Smooth muscle cell (in vitro differentiated cells): ENCODE measurements around the gene RBKS. TPM values are rescaled to one million over a fixed set of nuclear protein-coding genes. Genes with fewer than 3 reads are reported as not detected.
"Not testable (repeated sequence)": the region's sequence is repeated elsewhere in the genome, so short reads cannot be mapped to it uniquely, and the experiment has no call there.

ENCODE experiments used
- DNase-seq: peaks from one replicate; lab custom pipeline; 2025; ENCODE audit not compliant: unreplicated experiment; lab: John Stamatoyannopoulos, UW
- H2AFZ ChIP-seq: fragments of 200-600 bp; sonication (generic); 2 replicates; pipeline ENCODE4 v1.6.0; 2016; ENCODE audit warnings: antibody characterized with exemption, low read depth, mild to moderate bottlenecking
- H3F3A ChIP-seq: fragments of 200-600 bp; sonication (generic); 2 replicates; pipeline ENCODE4 v1.6.0; 2017; ENCODE audit warnings: antibody characterized with exemption, low read depth
- H3K27ac ChIP-seq: fragments of 200-600 bp; sonication (generic); 2 replicates; pipeline ENCODE4 v1.5.1; 2016; ENCODE audit warnings: low read depth, mild to moderate bottlenecking
- H3K27me3 ChIP-seq: fragments of 200-600 bp; sonication (generic); 2 replicates; pipeline ENCODE4 v1.6.1; 2016; ENCODE audit warnings: low read depth, mild to moderate bottlenecking
- H3K36me3 ChIP-seq: fragments of 200-600 bp; sonication (generic); 2 replicates; pipeline ENCODE4 v1.5.1; 2016; ENCODE audit warnings: low read depth
- H3K4me1 ChIP-seq: fragments of 200-600 bp; sonication (generic); 2 replicates; pipeline ENCODE4 v1.5.1; 2016; ENCODE audit warnings: low read depth
- H3K4me2 ChIP-seq: fragments of 200-600 bp; sonication (generic); 2 replicates; pipeline ENCODE4 v1.6.0; 2016; ENCODE audit warnings: mild to moderate bottlenecking
- H3K4me3 ChIP-seq: fragments of 200-600 bp; sonication (generic); 2 replicates; pipeline ENCODE4 v1.5.1; 2016; ENCODE audit warnings: mild to moderate bottlenecking
- H3K79me2 ChIP-seq: fragments of 200-600 bp; sonication (generic); 2 replicates; pipeline ENCODE4 v1.6.0; 2016; ENCODE audit warnings: low read depth, mild to moderate bottlenecking
- H3K9ac ChIP-seq: fragments of 200-600 bp; sonication (generic); 2 replicates; pipeline ENCODE4 v1.6.0; 2016; ENCODE audit warnings: low read depth
- H3K9me3 ChIP-seq: fragments of 200-600 bp; sonication (generic); replicated peaks from 2 replicates; pipeline ENCODE4 v1.5.1; 2016; ENCODE audit warnings: low read depth
- H4K20me1 ChIP-seq: fragments of 200-600 bp; sonication (generic); 2 replicates; pipeline ENCODE4 v1.6.0; 2016; ENCODE audit warnings: low read depth
- CTCF ChIP-seq: fragments of 200-600 bp; sonication (generic); IDR thresholded peaks from 2 replicates; pipeline ENCODE4 v1.5.1; 2017; ENCODE audit warnings: borderline replicate concordance, mild to moderate bottlenecking, antibody characterized with exemption; ENCODE audit not compliant: insufficient read depth, poor library complexity, severe bottlenecking
- WGBS: methylation state at CpG from one replicate; pipeline ENCODE4 v1.1.7; 2016; ENCODE audit warnings: low lambda C conversion rate; 5-methylcytosine and 5-hydroxymethylcytosine counted together
- polyA plus RNA-seq: library from polyadenylated mRNA; unstranded; fragments of >200 nt; fragmentation: Nextera tagmentation; extraction: Ambion mirVana; gene quantifications from 2 replicates; pipeline ENCODE4 v1.2.1, GENCODE V29; 2016
- total RNA-seq: library from RNA; depleted of rRNA; stranded (reverse); fragments of >200 nt; gene quantifications from 2 replicates; pipeline ENCODE4 v1.2.3, GENCODE V29; 2014

The RBKS gene
- total and polyA plus RNA-seq, 2 experiments from 2014 or later = 1.0 to 3.3 TPM

GRCh38 chr2:27870724-27871123 is 19.5 kb downstream of the RBKS start:
- H3K27me3 ChIP-seq = no peaks in the 10 kb centered on the region
- H3K9me3 ChIP-seq = no peaks in the 10 kb centered on the region
- H3K27ac ChIP-seq = no peak overlapping the region
- no peaks in the 10 kb centered on the region for H4K20me1 ChIP-seq
- no peak overlapping the region for H3K4me3 ChIP-seq
- no peak overlapping the region for H3K4me2 ChIP-seq
- H3K4me1 ChIP-seq = no peaks in the 10 kb centered on the region
- no peak overlapping the region for H2AFZ ChIP-seq
- H3K9ac ChIP-seq = no peak overlapping the region
- no peaks in the 10 kb centered on the region for H3K79me2 ChIP-seq
- no peaks in the 10 kb centered on the region for H3F3A ChIP-seq
- no peak for TF ChIP-seq CTCF
- 98% methylated on average over 3 of the region's 3 CpGs for WGBS
- H3K36me3 ChIP-seq = no peaks in the 10 kb centered on the region
- DNase-seq = no peak

GRCh38 chr2:27869763-27870162 is 20.4 kb downstream of the RBKS start:
- TF ChIP-seq CTCF = no peak

GRCh38 chr2:27866237-27866636 is 23.9 kb downstream of the RBKS start:
- Histone ChIP-seq H3F3A (no peaks in the 10 kb centered on the region), H3K4me1 (no peaks in the 10 kb centered on the region), H3K9ac (no peak overlapping the region), H3K9me3 (no peaks in the 10 kb centered on the region), H4K20me1 (no peaks in the 10 kb centered on the region), H3K27ac (no peak overlapping the region), H3K36me3 (no peaks in the 10 kb centered on the region), H2AFZ (no peak overlapping the region), H3K4me2 (no peak overlapping the region), H3K27me3 (no peaks in the 10 kb centered on the region), H3K4me3 (no peak overlapping the region), H3K79me2 (no peaks in the 10 kb centered on the region)
- WGBS = 79% methylated on average over 1 of the region's 1 CpG
- TF ChIP-seq CTCF = no peak
- no peak for DNase-seq

More at GRCh38 chr2:27869763-27870162, 20.4 kb downstream of the RBKS start:
- Histone ChIP-seq H3K9ac (no peak overlapping the region), H3K4me3 (no peak overlapping the region), H3K36me3 (no peaks in the 10 kb centered on the region), H3K4me2 (no peak overlapping the region), H4K20me1 (no peaks in the 10 kb centered on the region), H3K27ac (no peak overlapping the region), H3K4me1 (no peaks in the 10 kb centered on the region), H3K9me3 (no peaks in the 10 kb centered on the region), H3K27me3 (no peaks in the 10 kb centered on the region), H3F3A (no peaks in the 10 kb centered on the region), H3K79me2 (no peaks in the 10 kb centered on the region), H2AFZ (no peak overlapping the region)
- no peak for DNase-seq
- 88% methylated on average over 6 of the region's 6 CpGs for WGBS

GRCh38 chr2:27863955-27864354 is 26.2 kb downstream of the RBKS start:
- not testable (repeated sequence) for H3K9ac ChIP-seq, H3K79me2 ChIP-seq, H2AFZ ChIP-seq, H3K4me2 ChIP-seq, H4K20me1 ChIP-seq, H3K27me3 ChIP-seq, H3K4me3 ChIP-seq, DNase-seq, H3F3A ChIP-seq, H3K27ac ChIP-seq, H3K4me1 ChIP-seq, H3K9me3 ChIP-seq, H3K36me3 ChIP-seq
- 89% methylated on average over 5 of the region's 5 CpGs for WGBS
